K562 (cell line): ENCODE results near the gene USP6. TPM values are rescaled to one million over a fixed set of nuclear protein-coding genes. Genes with fewer than 3 reads are reported as not detected.

Experiments
- CREB5 ChIP-seq: fragments of 250-450 bp; sonication (Bioruptor Pico); IDR thresholded peaks from 2 replicates; pipeline ENCODE4 v1.5.0; 2020; ENCODE audit warnings: mild to moderate bottlenecking
- FOXA3 ChIP-seq, 2 experiments: fragments of 450-650 bp in 1 of 2; sonication (generic) in 1 of 2; formaldehyde crosslinking; IDR thresholded peaks in 1 of 2; conservative IDR thresholded peaks in 1 of 2; 2 replicates each; pipeline versions ENCODE4 v1.4.0 to v1.8.0; 2020 to 2022; ENCODE audit warnings: mild to moderate bottlenecking in 2 of 2, missing genetic modification reagents in 1 of 2
- PPARD ChIP-seq: fragments of 250-450 bp; sonication (Bioruptor Pico); IDR thresholded peaks from 2 replicates; pipeline ENCODE4 v1.8.0; 2022; ENCODE audit warnings: inconsistent platforms, mild to moderate bottlenecking, moderate library complexity
- polyA plus RNA-seq, 8 experiments: library from polyadenylated mRNA; depleted of rRNA in 4 of 8; stranded (reverse) in 5 of 8; unstranded in 3 of 8; fragments of >200 nt; fragmentation: Nextera tagmentation in 2 of 8; fragmentation: Illumina TruSeq in 1 of 8; extraction: Ambion mirVana in 2 of 8; extraction: Trizol in 1 of 8; gene quantifications; 2 replicates each; pipeline versions ENCODE4 v1.2.1 to v1.2.3, GENCODE V29; 2011 to 2014; ENCODE audit warnings: inconsistent platforms in 1 of 8, missing spikeins in 1 of 8
- total RNA-seq, 7 experiments: library from RNA; depleted of rRNA in 6 of 7; stranded (reverse); fragments of >200 nt in 6 of 7; fragmentation: Illumina TruSeq in 2 of 7; extraction: Trizol in 2 of 7; gene quantifications; 2 replicates each; pipeline versions ENCODE4 v1.2.1 to v1.2.3, GENCODE V29; 2011 to 2021; ENCODE audit warnings: low replicate concordance in 1 of 7
- TF ChIP-seq, protein P1 (sequence below): fragments of 200-800 bp; sonication (Bioruptor generic); IDR thresholded peaks from 2 replicates; pipeline ENCODE4 v1.6.1; 2017; ENCODE audit warnings: missing genetic modification characterization, missing compliant biosample characterization
- TF ChIP-seq, protein P2 (sequence below): fragments of 450-650 bp; IDR thresholded peaks from 2 replicates; pipeline ENCODE4 v1.6.1; 2017; ENCODE audit warnings: antibody characterized with exemption

Gene USP6
- total and polyA plus RNA-seq, 9 of the 15 experiments (the other 6 are each of a cell fraction or from before 2014, with no cell fraction given), result 0.01 to 0.09 (median 0.04) TPM; not detected in 4

GRCh38 chr17:5181509-5182305 is 65.9 kb downstream of the USP6 start (continued):
- TF ChIP-seq, protein P1, sequence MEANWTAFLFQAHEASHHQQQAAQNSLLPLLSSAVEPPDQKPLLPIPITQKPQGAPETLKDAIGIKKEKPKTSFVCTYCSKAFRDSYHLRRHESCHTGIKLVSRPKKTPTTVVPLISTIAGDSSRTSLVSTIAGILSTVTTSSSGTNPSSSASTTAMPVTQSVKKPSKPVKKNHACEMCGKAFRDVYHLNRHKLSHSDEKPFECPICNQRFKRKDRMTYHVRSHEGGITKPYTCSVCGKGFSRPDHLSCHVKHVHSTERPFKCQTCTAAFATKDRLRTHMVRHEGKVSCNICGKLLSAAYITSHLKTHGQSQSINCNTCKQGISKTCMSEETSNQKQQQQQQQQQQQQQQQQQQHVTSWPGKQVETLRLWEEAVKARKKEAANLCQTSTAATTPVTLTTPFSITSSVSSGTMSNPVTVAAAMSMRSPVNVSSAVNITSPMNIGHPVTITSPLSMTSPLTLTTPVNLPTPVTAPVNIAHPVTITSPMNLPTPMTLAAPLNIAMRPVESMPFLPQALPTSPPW (CRISPR knock-in tag), result no peak
- TF ChIP-seq CREB5 (CRISPR knock-in tag), result no peak
- TF ChIP-seq, protein P2, sequence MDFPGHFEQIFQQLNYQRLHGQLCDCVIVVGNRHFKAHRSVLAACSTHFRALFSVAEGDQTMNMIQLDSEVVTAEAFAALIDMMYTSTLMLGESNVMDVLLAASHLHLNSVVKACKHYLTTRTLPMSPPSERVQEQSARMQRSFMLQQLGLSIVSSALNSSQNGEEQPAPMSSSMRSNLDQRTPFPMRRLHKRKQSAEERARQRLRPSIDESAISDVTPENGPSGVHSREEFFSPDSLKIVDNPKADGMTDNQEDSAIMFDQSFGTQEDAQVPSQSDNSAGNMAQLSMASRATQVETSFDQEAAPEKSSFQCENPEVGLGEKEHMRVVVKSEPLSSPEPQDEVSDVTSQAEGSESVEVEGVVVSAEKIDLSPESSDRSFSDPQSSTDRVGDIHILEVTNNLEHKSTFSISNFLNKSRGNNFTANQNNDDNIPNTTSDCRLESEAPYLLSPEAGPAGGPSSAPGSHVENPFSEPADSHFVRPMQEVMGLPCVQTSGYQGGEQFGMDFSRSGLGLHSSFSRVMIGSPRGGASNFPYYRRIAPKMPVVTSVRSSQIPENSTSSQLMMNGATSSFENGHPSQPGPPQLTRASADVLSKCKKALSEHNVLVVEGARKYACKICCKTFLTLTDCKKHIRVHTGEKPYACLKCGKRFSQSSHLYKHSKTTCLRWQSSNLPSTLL, result no peak
- no peak for TF ChIP-seq PPARD (CRISPR knock-in tag)
- TF ChIP-seq FOXA3 (CRISPR knock-in tag; conservative IDR thresholded peaks at IDR 0.05 in 1 of 2, IDR thresholded peaks at IDR 0.05 in 1 of 2), result no peak
